Measurements from ENCODE around the gene ALS2CL.

The ALS2CL gene

GRCh38 chr3:46713050-46713897 lies 19.8 kb upstream of the ALS2CL start:
- ATAC-seq (replicated peaks; ENCODE audit: extremely low read depth, poor library complexity, severe bottlenecking): no peak
- no peak overlapping the region for H3K4me3 Mint-ChIP-seq
- H3K27me3 Mint-ChIP-seq: peaks cover 10% of the 10 kb centered on the region
- H3K27ac Mint-ChIP-seq (ENCODE audit: low read depth): no peak overlapping the region
- H3K4me1 Mint-ChIP-seq: no peaks in the 10 kb centered on the region
- no peak for DNase-seq (ENCODE audit: low spot score in 2 of 2)
- no peaks in the 10 kb centered on the region for H3K9me3 Mint-ChIP-seq
- H3K36me3 Mint-ChIP-seq (ENCODE audit: insufficient read depth): no peaks in the 10 kb centered on the region

DNA sequence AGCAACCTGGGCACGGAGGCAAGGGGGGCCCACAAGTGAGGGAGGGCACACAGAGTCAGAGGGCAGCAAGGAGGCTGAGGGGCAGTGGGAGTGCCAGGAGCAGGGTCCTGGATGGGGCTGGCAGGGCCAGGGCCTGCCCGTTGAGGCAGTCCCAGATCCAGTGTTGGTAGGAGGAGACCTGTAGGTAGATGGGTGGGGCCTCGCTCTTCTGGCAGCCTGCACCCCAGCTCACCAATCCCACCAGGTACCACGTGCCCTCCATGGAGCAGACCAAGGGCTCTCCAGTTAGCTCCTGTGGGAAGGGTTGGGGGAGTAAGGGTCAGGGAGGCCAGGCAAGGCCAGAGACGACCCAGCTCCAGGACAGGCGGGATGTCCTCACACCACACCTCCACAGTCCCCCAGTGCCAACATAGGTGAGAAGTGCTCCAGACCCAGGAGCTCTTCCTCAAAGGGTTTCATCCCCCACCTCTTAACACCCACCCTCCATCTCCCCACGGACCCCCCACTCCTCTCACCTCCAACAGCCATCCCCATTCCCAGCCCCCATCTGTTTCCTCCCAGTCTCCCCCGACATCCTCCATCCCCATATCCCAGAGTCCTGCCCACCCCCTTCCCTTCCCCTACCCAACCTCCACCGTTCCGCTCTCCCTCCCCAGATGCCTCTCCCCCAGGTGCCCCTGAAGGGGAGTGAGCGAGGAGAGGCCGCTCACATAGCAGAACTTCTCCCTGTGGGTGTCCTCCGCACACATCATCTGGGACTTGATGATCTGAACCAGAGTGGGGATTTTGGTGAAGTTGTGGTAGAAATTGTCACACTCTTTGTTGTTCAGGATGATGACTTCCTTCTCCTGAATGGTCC lies 18.9 kb upstream of the ALS2CL start:
- no peak for DNase-seq (ENCODE audit: low spot score in 2 of 2)
- Mint-ChIP-seq H3K27me3 (peaks cover 2% of the 10 kb centered on the region), H3K4me3 (no peak overlapping the region), H3K36me3 (ENCODE audit: insufficient read depth) (no peaks in the 10 kb centered on the region), H3K4me1 (no peaks in the 10 kb centered on the region), H3K27ac (ENCODE audit: low read depth) (no peak overlapping the region), H3K9me3 (no peaks in the 10 kb centered on the region)
- ATAC-seq (replicated peaks; ENCODE audit: extremely low read depth, poor library complexity, severe bottlenecking): no peak

GRCh38 chr3:46711760-46712159 lies 18.3 kb upstream of the ALS2CL start:
- Mint-ChIP-seq H3K27ac (ENCODE audit: low read depth) (no peak overlapping the region), H3K27me3 (no peaks in the 10 kb centered on the region), H3K4me3 (no peak overlapping the region), H3K36me3 (ENCODE audit: insufficient read depth) (no peaks in the 10 kb centered on the region), H3K4me1 (no peaks in the 10 kb centered on the region), H3K9me3 (no peaks in the 10 kb centered on the region)
- no peak for ATAC-seq (replicated peaks; ENCODE audit: extremely low read depth, poor library complexity, severe bottlenecking)
- no peak for DNase-seq (ENCODE audit: low spot score in 2 of 2)

GRCh38 chr3:46711305-46711704 lies 17.8 kb upstream of the ALS2CL start:
- no peak for ATAC-seq (replicated peaks; ENCODE audit: extremely low read depth, poor library complexity, severe bottlenecking)

GRCh38 chr3:46710671-46711295 lies 17.3 kb upstream of the ALS2CL start:
- H3K4me1 Mint-ChIP-seq: no peaks in the 10 kb centered on the region
- no peaks in the 10 kb centered on the region for H3K27me3 Mint-ChIP-seq
- no peak overlapping the region for H3K4me3 Mint-ChIP-seq
- ATAC-seq (replicated peaks; ENCODE audit: extremely low read depth, poor library complexity, severe bottlenecking): no peak
- no peak overlapping the region for H3K27ac Mint-ChIP-seq (ENCODE audit: low read depth)
- no peak for DNase-seq (ENCODE audit: low spot score in 2 of 2)
- H3K9me3 Mint-ChIP-seq: no peaks in the 10 kb centered on the region
- H3K36me3 Mint-ChIP-seq (ENCODE audit: insufficient read depth): no peaks in the 10 kb centered on the region

More at GRCh38 chr3:46711305-46711704, 17.8 kb upstream of the ALS2CL start:
- Mint-ChIP-seq H3K27me3 (no peaks in the 10 kb centered on the region), H3K4me1 (no peaks in the 10 kb centered on the region), H3K27ac (ENCODE audit: low read depth) (no peak overlapping the region), H3K4me3 (no peak overlapping the region), H3K36me3 (ENCODE audit: insufficient read depth) (no peaks in the 10 kb centered on the region), H3K9me3 (no peaks in the 10 kb centered on the region)
- DNase-seq (ENCODE audit: low spot score in 2 of 2): no peak

DNA sequence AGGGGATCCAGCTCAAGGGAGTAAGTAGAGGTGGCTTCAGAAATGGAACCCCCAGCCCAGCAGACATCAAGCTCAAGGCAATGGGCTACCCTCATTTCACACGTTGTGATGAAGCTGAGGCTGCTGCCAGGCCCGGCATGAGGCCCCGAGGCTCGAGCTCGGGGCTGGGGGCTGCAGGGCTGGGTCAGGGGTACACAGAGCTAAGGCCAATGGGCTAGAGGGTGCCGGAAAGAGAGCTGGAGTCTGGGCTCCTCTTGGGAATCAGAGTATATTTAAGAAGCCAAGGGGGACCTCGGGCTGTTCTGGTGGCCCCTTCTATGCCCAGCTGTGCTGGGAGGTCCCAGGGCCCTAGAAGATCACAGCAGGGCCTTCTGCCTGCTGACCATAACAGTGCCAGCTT lies 16.8 kb upstream of the ALS2CL start:
- no peaks in the 10 kb centered on the region for H3K9me3 Mint-ChIP-seq
- H3K36me3 Mint-ChIP-seq (ENCODE audit: insufficient read depth): no peaks in the 10 kb centered on the region
- no peaks in the 10 kb centered on the region for H3K27me3 Mint-ChIP-seq
- H3K4me3 Mint-ChIP-seq: no peak overlapping the region
- ATAC-seq (replicated peaks; ENCODE audit: extremely low read depth, poor library complexity, severe bottlenecking) (no peak), DNase-seq (ENCODE audit: low spot score in 2 of 2) (no peak)
- H3K27ac Mint-ChIP-seq (ENCODE audit: low read depth): no peak overlapping the region
- no peaks in the 10 kb centered on the region for H3K4me1 Mint-ChIP-seq

GRCh38 chr3:46709721-46710120 lies 16.2 kb upstream of the ALS2CL start:
- Mint-ChIP-seq H3K4me1 (no peaks in the 10 kb centered on the region), H3K9me3 (no peaks in the 10 kb centered on the region), H3K27me3 (no peaks in the 10 kb centered on the region), H3K36me3 (ENCODE audit: insufficient read depth) (no peaks in the 10 kb centered on the region), H3K4me3 (no peak overlapping the region), H3K27ac (ENCODE audit: low read depth) (no peak overlapping the region)
- DNase-seq (ENCODE audit: low spot score in 2 of 2): no peak
- no peak for ATAC-seq (replicated peaks; ENCODE audit: extremely low read depth, poor library complexity, severe bottlenecking)

DNA sequence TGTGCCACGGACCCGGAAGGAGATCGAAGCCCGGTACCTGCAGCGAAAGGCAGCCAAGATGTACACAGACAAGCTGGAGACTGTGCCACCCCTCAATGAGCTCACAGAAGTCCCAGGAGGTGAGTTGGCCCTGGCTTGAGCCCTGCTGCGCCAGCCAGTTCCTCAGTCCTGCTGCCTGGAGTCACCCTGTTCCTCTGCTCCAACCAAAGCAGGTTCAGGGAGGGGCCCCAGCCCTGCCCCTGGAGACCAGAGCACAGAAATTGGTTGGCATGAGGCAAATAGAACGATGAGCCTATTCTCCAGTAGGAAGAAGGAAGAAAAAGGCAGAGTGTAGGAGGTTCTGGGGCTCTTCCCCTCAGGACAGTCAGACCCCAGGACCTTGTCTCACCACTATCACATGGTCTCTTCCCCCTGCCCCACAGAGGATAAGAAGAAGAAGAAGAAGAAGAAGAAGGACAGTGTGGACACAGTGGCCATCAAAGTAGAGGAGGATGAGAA lies 15.7 kb upstream of the ALS2CL start:
- Mint-ChIP-seq H3K4me1 (no peaks in the 10 kb centered on the region), H3K9me3 (no peaks in the 10 kb centered on the region), H3K4me3 (no peak overlapping the region), H3K27me3 (no peaks in the 10 kb centered on the region), H3K27ac (ENCODE audit: low read depth) (no peak overlapping the region), H3K36me3 (ENCODE audit: insufficient read depth) (no peaks in the 10 kb centered on the region)
- no peak for ATAC-seq (replicated peaks; ENCODE audit: extremely low read depth, poor library complexity, severe bottlenecking)
- no peak for DNase-seq (ENCODE audit: low spot score in 2 of 2)

- no peaks in the 10 kb centered on the region for H3K9me3 Mint-ChIP-seq
- H3K4me1 Mint-ChIP-seq: no peaks in the 10 kb centered on the region
- no peaks in the 10 kb centered on the region for H3K36me3 Mint-ChIP-seq (ENCODE audit: insufficient read depth)
- H3K4me3 Mint-ChIP-seq: no peak overlapping the region
- H3K27me3 Mint-ChIP-seq: no peaks in the 10 kb centered on the region
- no peak overlapping the region for H3K27ac Mint-ChIP-seq (ENCODE audit: low read depth)
- no peak for ATAC-seq (replicated peaks; ENCODE audit: extremely low read depth, poor library complexity, severe bottlenecking)
- no peak for DNase-seq (ENCODE audit: low spot score in 2 of 2)
These were observed 15.1 kb upstream of the ALS2CL start for GRCh38 chr3:46708401-46709156.

- Mint-ChIP-seq H3K9me3 (no peaks in the 10 kb centered on the region), H3K27me3 (peaks cover 2% of the 10 kb centered on the region), H3K36me3 (ENCODE audit: insufficient read depth) (no peaks in the 10 kb centered on the region), H3K4me3 (no peak overlapping the region), H3K4me1 (no peaks in the 10 kb centered on the region), H3K27ac (ENCODE audit: low read depth) (no peak overlapping the region)
- ATAC-seq (replicated peaks; ENCODE audit: extremely low read depth, poor library complexity, severe bottlenecking): no peak
- DNase-seq (ENCODE audit: low spot score in 2 of 2): no peak
These were observed 14.1 kb upstream of the ALS2CL start for GRCh38 chr3:46707601-46708011.

- H3K9me3 Mint-ChIP-seq: no peaks in the 10 kb centered on the region
- H3K4me1 Mint-ChIP-seq: no peaks in the 10 kb centered on the region
- peaks cover 8% of the 10 kb centered on the region for H3K27me3 Mint-ChIP-seq
- DNase-seq (ENCODE audit: low spot score in 2 of 2) (no peak), ATAC-seq (replicated peaks; ENCODE audit: extremely low read depth, poor library complexity, severe bottlenecking) (no peak)
- no peak overlapping the region for H3K27ac Mint-ChIP-seq (ENCODE audit: low read depth)
- H3K36me3 Mint-ChIP-seq (ENCODE audit: insufficient read depth): no peaks in the 10 kb centered on the region
- no peak overlapping the region for H3K4me3 Mint-ChIP-seq
These were observed 13.5 kb upstream of the ALS2CL start for GRCh38 chr3:46706771-46707582.
